DND-41 (cell line): ENCODE results near the gene ERCC5.

Experiments
- ATAC-seq: fragments of 200-7000 bp; cut with Tn5 transposase; 3 replicates; pipeline ENCODE4 v1.9.1; 2021; ENCODE audit warnings: low read depth; ENCODE audit not compliant: insufficient read depth
- DNase-seq: peaks from one replicate; pipeline ENCODE4 v3.0.0-alpha.2; 2020
- H2AFZ ChIP-seq: 2 replicates; pipeline ENCODE4 v1.6.0; 2012; ENCODE audit warnings: low read depth, low read length
- H3K27ac ChIP-seq: 2 replicates; pipeline ENCODE4 v1.5.1; 2012; ENCODE audit warnings: low read length, inconsistent platforms
- H3K27me3 ChIP-seq: fragments of 200-600 bp; sonication (generic); 2 replicates; pipeline ENCODE4 v1.6.0; 2012; ENCODE audit warnings: low read length, mild to moderate bottlenecking, inconsistent platforms; ENCODE audit not compliant: insufficient read depth, poor library complexity
- H3K36me3 ChIP-seq: 2 replicates; pipeline ENCODE4 v1.5.1; 2012; ENCODE audit warnings: low read length, inconsistent platforms; ENCODE audit not compliant: insufficient read depth
- H3K4me1 ChIP-seq: 2 replicates; pipeline ENCODE4 v1.5.1; 2012; ENCODE audit warnings: mild to moderate bottlenecking, low read length; ENCODE audit not compliant: insufficient read depth
- H3K4me2 ChIP-seq: 2 replicates; pipeline ENCODE4 v1.6.0; 2012; ENCODE audit warnings: mild to moderate bottlenecking, moderate library complexity, low read length, inconsistent platforms; ENCODE audit not compliant: insufficient read depth
- H3K4me3 ChIP-seq, 2 experiments: fragments of 200-600 bp in 1 of 2; shearing (Covaris generic) in 1 of 2; 2 replicates each; pipeline ENCODE4 v1.5.1; 2012 to 2016; ENCODE audit warnings: inconsistent platforms in 2 of 2, low read length in 2 of 2, mild to moderate bottlenecking in 2 of 2, low read depth in 1 of 2, moderate library complexity in 1 of 2
- H3K79me2 ChIP-seq: 2 replicates; pipeline ENCODE4 v1.6.0; 2012; ENCODE audit warnings: low read length, inconsistent platforms; ENCODE audit not compliant: insufficient read depth
- H3K9ac ChIP-seq: 2 replicates; pipeline ENCODE4 v1.6.0; 2012; ENCODE audit warnings: low read depth, mild to moderate bottlenecking, inconsistent platforms, low read length, moderate library complexity
- H3K9me3 ChIP-seq: 2 replicates; pipeline ENCODE4 v1.5.1; 2012; ENCODE audit warnings: low read length, moderate library complexity, mild to moderate bottlenecking, inconsistent platforms; ENCODE audit not compliant: insufficient read depth, severe bottlenecking
- H4K20me1 ChIP-seq: 2 replicates; pipeline ENCODE4 v1.6.0; 2012; ENCODE audit warnings: low read length; ENCODE audit not compliant: insufficient read depth
- EZH2 ChIP-seq: IDR thresholded peaks from 3 replicates; pipeline ENCODE4 v1.6.1; 2012; ENCODE audit warnings: borderline replicate concordance, low read depth, mild to moderate bottlenecking, moderate library complexity, low read length, inconsistent platforms; ENCODE audit not compliant: severe bottlenecking
- TF ChIP-seq, protein P1 (sequence below): IDR thresholded peaks from 2 replicates; pipeline ENCODE4 v1.5.1; 2012; ENCODE audit warnings: borderline replicate concordance, low read length, moderate library complexity, mild to moderate bottlenecking; ENCODE audit not compliant: poor library complexity, severe bottlenecking; ENCODE audit errors: extremely low read depth

ERCC5 gene

DNA sequence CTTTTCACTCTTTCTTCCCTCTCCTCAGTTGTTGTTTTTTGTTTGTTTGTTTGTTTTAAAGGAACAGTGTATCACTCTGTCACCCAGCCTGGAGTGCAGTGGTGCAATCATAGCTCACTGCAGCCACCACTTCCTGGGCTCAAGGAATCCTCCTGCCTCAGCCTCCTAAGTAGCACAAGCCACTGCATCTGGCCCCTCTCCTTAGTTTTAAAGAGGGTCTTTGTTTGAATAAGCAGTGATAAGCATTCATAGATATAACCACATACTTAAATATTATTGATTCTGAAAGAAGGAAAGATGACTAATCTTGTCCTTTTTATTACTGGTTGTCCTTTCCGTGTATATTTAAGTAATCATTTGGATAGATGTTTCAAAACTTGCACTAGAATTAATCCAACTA, 26.7 kb downstream of the ERCC5 start:
- ATAC-seq (no peak), DNase-seq (no peak)
- no peaks in the 10 kb centered on the region for H3K27me3 ChIP-seq
- no peak overlapping the region for H3K27ac ChIP-seq
- no peaks in the 10 kb centered on the region for H3K9me3 ChIP-seq
- H4K20me1 ChIP-seq: peaks cover 7% of the 10 kb centered on the region; the same call in 1 of the 2 replicates
- H3K36me3 ChIP-seq: peaks cover 86% of the 10 kb centered on the region
- no peak for TF ChIP-seq EZH2
- TF ChIP-seq, protein P1, sequence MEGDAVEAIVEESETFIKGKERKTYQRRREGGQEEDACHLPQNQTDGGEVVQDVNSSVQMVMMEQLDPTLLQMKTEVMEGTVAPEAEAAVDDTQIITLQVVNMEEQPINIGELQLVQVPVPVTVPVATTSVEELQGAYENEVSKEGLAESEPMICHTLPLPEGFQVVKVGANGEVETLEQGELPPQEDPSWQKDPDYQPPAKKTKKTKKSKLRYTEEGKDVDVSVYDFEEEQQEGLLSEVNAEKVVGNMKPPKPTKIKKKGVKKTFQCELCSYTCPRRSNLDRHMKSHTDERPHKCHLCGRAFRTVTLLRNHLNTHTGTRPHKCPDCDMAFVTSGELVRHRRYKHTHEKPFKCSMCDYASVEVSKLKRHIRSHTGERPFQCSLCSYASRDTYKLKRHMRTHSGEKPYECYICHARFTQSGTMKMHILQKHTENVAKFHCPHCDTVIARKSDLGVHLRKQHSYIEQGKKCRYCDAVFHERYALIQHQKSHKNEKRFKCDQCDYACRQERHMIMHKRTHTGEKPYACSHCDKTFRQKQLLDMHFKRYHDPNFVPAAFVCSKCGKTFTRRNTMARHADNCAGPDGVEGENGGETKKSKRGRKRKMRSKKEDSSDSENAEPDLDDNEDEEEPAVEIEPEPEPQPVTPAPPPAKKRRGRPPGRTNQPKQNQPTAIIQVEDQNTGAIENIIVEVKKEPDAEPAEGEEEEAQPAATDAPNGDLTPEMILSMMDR: no peak
- no peak overlapping the region for H3K4me2 ChIP-seq
- H3K4me1 ChIP-seq: no peaks in the 10 kb centered on the region
- H3K4me3 ChIP-seq: no peak overlapping the region
- H2AFZ ChIP-seq: no peak overlapping the region
- peaks cover 7% of the 10 kb centered on the region for H3K79me2 ChIP-seq
- no peak overlapping the region for H3K9ac ChIP-seq

DNA sequence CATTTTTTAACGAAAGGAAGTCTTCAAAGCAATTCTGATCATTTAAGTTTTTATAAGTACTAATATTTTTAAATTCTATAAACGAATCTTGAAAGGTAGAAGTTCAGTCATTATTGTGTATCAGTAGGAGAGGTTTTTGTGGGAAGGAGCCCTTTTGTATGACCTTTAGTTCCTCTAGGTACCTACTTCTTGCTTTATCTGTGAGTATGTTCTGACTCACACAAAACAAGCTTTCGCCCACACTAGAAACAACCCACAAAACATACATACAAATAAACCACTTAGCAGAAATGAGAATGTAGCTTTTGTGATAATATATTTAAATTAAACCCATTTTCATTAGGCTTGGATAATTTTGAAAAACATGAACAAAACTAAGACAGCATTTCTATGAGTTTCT, 27.8 kb downstream of the ERCC5 start:
- H3K4me2 ChIP-seq: no peak overlapping the region
- no peak overlapping the region for H3K9ac ChIP-seq
- H4K20me1 ChIP-seq: peaks cover 7% of the 10 kb centered on the region; the same call in 1 of the 2 replicates
- H3K27me3 ChIP-seq: no peaks in the 10 kb centered on the region
- ATAC-seq (no peak), DNase-seq (no peak)
- H3K4me1 ChIP-seq: no peaks in the 10 kb centered on the region
- TF ChIP-seq EZH2: no peak
- TF ChIP-seq, protein P1: no peak
- H3K79me2 ChIP-seq: peaks cover 7% of the 10 kb centered on the region
- H3K27ac ChIP-seq: no peak overlapping the region
- no peak overlapping the region for H3K4me3 ChIP-seq
- no peaks in the 10 kb centered on the region for H3K9me3 ChIP-seq
- peaks cover 77% of the 10 kb centered on the region for H3K36me3 ChIP-seq
- H2AFZ ChIP-seq: no peak overlapping the region

DNA sequence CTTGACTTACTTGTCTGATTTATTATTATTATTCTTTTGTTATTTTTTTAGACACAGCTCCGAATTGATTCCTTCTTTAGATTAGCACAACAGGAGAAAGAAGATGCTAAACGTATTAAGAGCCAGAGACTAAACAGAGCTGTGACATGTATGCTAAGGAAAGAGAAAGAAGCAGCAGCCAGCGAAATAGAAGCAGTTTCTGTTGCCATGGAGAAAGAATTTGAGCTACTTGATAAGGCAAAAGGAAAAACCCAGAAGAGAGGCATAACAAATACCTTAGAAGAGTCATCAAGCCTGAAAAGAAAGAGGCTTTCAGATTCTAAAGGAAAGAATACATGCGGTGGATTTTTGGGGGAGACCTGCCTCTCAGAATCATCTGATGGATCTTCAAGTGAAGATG, 29.4 kb downstream of the ERCC5 start:
- ATAC-seq (no peak), DNase-seq (no peak)
- peaks cover 7% of the 10 kb centered on the region for H3K79me2 ChIP-seq
- H3K27ac ChIP-seq: no peak overlapping the region
- H3K4me3 ChIP-seq: no peak overlapping the region
- no peak overlapping the region for H3K4me2 ChIP-seq
- H3K9me3 ChIP-seq: no peaks in the 10 kb centered on the region
- no peak overlapping the region for H2AFZ ChIP-seq
- H3K36me3 ChIP-seq: peaks cover 63% of the 10 kb centered on the region
- H3K9ac ChIP-seq: no peak overlapping the region
- TF ChIP-seq, protein P1: no peak
- no peak for TF ChIP-seq EZH2
- H3K27me3 ChIP-seq: no peaks in the 10 kb centered on the region
- peaks cover 7% of the 10 kb centered on the region; the same call in 1 of the 2 replicates for H4K20me1 ChIP-seq
- H3K4me1 ChIP-seq: no peaks in the 10 kb centered on the region

DNA sequence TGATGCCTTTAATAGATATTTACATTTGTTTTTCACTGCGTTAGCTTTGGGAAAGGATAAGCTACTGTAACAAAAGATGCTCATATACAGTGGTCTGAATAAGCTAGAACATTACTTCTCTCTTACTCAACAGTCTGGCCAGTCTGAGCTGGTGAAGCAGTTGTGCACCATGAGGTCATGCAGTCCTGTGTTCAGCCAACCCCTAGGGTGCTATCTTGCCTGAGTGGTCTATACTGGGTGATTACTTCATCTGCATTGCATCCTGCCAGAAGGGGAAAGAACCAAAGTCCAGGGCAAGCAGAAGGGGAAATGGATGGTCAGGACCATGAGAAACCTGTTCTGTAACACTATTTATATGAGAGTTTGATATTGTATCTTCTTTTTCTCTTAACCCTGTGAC, 31.5 kb downstream of the ERCC5 start:
- no peak for DNase-seq

More for the DNA sequence above, 31.5 kb downstream of the ERCC5 start:
- peaks cover 45% of the 10 kb centered on the region for H3K36me3 ChIP-seq
- H3K27ac ChIP-seq: no peak overlapping the region
- no peaks in the 10 kb centered on the region for H3K4me1 ChIP-seq
- peak; percentile 31; the same call in 1 of the 3 replicates for ATAC-seq
- H3K27me3 ChIP-seq: no peaks in the 10 kb centered on the region
- no peak overlapping the region for H3K4me3 ChIP-seq
- H4K20me1 ChIP-seq: no peaks in the 10 kb centered on the region; the same call in 1 of the 2 replicates
- H2AFZ ChIP-seq: no peak overlapping the region
- H3K9me3 ChIP-seq: no peaks in the 10 kb centered on the region
- H3K9ac ChIP-seq: no peak overlapping the region
- H3K4me2 ChIP-seq: no peak overlapping the region
- H3K79me2 ChIP-seq: no peaks in the 10 kb centered on the region
- TF ChIP-seq, protein P1: no peak
- no peak for TF ChIP-seq EZH2
